NCI-H1930 (cell line): Measurements from ENCODE around the gene ABCG1.
"Not testable (repeated sequence)": the region's sequence is repeated elsewhere in the genome, so short reads cannot be mapped to it uniquely, and the experiment has no call there.

Source experiments
- DNase-seq, 2 experiments: peaks; one replicate each; lab custom pipeline; 2025; lab: John Stamatoyannopoulos, UW

ABCG1 gene

GRCh38 chr21:42218836-42219605 is at the start of gene ABCG1:
TSS of gene ABCG1 (plus strand) at chr21:42219140. CDS start at chr21:42219263, 123 bp downstream.
- DNase-seq: peak; percentile 32 to 34

GRCh38 chr21:42169758-42170157 is 49.2 kb upstream of the ABCG1 start:
- DNase-seq: no peak

- no peak for DNase-seq
These were observed 47.6 kb upstream of the ABCG1 start for GRCh38 chr21:42171091-42172053.

- DNase-seq: no peak
These were observed 46.1 kb upstream of the ABCG1 start for GRCh38 chr21:42172596-42173483.

GRCh38 chr21:42174173-42174572 is 44.8 kb upstream of the ABCG1 start:
- no peak for DNase-seq

GRCh38 chr21:42175110-42175710 is 43.7 kb upstream of the ABCG1 start:
- no peak for DNase-seq

- no peak for DNase-seq
These were observed 42.1 kb upstream of the ABCG1 start for GRCh38 chr21:42176859-42177258.

GRCh38 chr21:42179316-42179715 is 39.6 kb upstream of the ABCG1 start:
- DNase-seq: no peak

- DNase-seq: not testable (repeated sequence)
These were observed 38.9 kb upstream of the ABCG1 start for GRCh38 chr21:42180001-42180400.

GRCh38 chr21:42182713-42183371 is 36.1 kb upstream of the ABCG1 start:
- DNase-seq: no peak

- no peak for DNase-seq
These were observed 35.3 kb upstream of the ABCG1 start for GRCh38 chr21:42183374-42184266.

GRCh38 chr21:42186591-42186990 is 32.3 kb upstream of the ABCG1 start:
- DNase-seq: no peak

- no peak for DNase-seq
These were observed 30.8 kb upstream of the ABCG1 start for GRCh38 chr21:42187976-42188653.

- no peak for DNase-seq
These were observed 30.3 kb upstream of the ABCG1 start for GRCh38 chr21:42188663-42189062.

- no peak for DNase-seq
These were observed 29.5 kb upstream of the ABCG1 start for GRCh38 chr21:42189431-42189830.

- DNase-seq: no peak
These were observed 29.0 kb upstream of the ABCG1 start for GRCh38 chr21:42189860-42190485.

- no peak for DNase-seq
These were observed 28.5 kb upstream of the ABCG1 start for GRCh38 chr21:42190486-42190863.

- DNase-seq: no peak
These were observed 27.9 kb upstream of the ABCG1 start for GRCh38 chr21:42191064-42191463.
